Epithelial cell of prostate (primary cell): ENCODE results near the gene GDI1.
A peak's percentile ranks its signal among the peaks of the same experiment; 100 is the strongest.

Source experiments
- DNase-seq: peaks from one replicate; pipeline ENCODE4 v3.0.0-alpha.2; 2011; ENCODE audit warnings: low read depth, low spot score
- H3K27ac ChIP-seq: fragments of 450-650 bp; 2 replicates; pipeline ENCODE4 v1.5.1; 2017; ENCODE audit warnings: mild to moderate bottlenecking

Gene GDI1

GRCh38 chrX:154473683-154474082 is 36.7 kb downstream of the GDI1 start:
- no peak for DNase-seq
- H3K27ac ChIP-seq, result no peak overlapping the region

DNA sequence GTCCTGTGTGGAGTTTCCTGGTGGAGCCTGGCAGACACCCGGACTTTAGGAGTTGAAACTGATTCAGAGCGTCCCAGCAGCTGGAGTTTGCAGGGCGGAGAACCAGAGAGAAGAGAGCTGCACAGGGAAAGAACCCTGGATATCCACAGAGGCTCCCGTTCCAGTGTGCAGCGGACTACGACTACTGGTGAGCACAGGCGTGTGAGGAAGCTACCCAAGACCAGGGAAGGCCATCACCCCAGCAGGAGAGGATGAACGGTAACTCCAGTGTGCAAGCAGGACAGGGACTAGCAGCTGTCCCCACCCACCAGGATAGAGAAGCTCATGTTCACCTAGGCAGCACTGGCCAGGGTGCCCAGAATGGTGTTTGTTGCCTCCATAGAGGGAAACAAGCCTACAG is 39.9 kb downstream of the GDI1 start:
- no peak overlapping the region for H3K27ac ChIP-seq
- no peak for DNase-seq

- no peak overlapping the region for H3K27ac ChIP-seq
- DNase-seq, result no peak
Measured at GRCh38 chrX:154477891-154478477, 41.0 kb downstream of the GDI1 start.

- no peak for DNase-seq
- no peak within 1 kb of the TSS for H3K27ac ChIP-seq
Measured at GRCh38 chrX:154478728-154479622, 42.0 kb downstream of the GDI1 start, which contains the start of gene LAGE3. Gene LAGE3, minus strand, starts transcription at chrX:154479281. Its CDS starts 366 bp downstream, at chrX:154478915.

DNA sequence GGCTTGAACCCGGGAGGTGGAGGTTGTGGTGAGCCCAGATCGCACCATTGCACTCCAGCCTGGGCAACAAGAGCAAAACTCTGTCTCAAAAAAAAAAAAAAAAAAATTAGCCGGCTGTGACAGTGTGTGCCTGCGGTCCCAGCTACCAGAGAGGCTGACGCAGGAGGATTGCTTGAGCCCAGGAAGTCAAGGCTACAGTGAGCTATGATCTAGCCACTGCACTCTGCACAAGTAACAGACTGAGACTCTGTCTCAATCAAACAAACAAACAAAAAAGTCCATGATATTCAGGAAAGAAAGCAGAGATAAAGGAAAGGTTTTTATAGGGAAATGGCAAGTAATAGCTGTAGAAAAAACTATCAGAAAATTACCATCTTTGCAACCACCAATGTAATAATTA is 44.2 kb downstream of the GDI1 start:
- H3K27ac ChIP-seq, result no peak overlapping the region
- DNase-seq, result no peak

DNA sequence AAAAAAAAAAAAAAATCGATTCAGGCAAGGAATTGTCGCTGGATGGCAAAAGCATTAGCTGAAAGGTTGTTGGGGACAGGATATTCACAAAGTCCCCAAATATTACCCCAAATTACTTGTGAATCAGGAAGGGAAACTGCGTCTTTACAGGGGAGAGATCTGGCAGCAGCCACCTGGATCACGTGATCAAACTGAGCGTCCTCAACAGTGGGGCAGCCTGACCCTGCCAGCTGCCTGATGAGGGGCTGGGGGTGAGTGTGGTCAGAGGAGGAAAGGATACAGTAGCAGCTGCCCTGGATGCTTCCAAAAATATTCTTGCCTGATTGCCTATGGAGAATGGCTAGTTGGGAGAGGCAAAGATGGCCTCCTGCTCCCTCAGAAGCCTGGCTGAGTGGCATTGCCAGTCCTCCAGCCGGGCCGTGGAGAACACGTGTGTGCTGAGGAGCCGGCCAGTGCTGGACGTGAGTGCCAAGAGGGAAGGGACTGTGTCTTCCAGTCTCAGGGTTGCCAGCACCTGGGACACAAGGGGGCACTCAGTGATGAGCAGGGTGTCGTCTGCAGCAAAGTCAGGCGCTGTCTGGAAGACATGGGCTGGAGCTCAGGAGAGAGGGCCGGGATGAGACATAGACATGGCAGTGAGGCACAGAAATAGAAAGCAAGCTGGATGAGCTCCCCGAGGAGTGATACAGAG is 45.1 kb downstream of the GDI1 start:
- DNase-seq, result no peak
- H3K27ac ChIP-seq, result no peak overlapping the region

DNA sequence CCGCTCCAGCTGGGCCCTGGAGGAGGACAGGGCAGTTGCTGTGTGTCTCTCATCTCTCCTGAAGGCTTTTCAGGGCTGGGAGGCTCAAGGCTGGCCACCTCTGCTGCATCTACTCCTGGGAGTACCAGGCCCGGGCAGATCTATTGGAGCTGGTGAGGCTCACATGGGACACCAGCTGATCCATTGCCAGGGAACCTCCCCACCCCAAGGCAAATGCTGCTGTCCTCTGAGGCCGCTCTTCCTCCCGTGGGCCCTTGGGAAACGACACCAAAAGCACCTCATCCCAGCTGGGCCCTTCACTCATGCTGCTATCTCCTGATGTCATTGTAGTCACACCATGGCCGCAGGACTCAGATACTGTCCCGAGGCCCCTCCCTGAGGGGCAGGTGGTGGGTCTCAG is 45.8 kb downstream of the GDI1 start:
- H3K27ac ChIP-seq, result no peak overlapping the region
- DNase-seq, result no peak

DNA sequence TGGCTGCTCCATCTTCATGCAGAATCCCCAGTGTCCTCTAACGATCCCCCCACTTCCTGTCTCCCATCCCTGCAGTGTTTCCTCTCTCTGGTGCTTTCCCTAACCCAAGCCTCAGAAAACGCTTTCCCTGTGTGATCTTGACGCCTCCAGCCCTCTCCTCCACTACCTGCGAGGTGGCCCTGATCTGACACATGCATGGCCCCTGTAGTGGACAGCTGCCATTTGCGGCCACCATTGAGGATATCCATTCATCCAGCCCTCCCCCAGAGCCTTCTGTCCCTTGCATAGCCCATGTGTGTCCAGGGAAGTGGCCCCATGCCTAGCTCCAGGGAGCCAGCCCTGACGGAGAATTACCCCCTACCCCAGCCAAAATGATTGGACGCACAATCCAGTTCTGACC is 46.4 kb downstream of the GDI1 start:
- no peak for DNase-seq
- H3K27ac ChIP-seq, result no peak overlapping the region

DNA sequence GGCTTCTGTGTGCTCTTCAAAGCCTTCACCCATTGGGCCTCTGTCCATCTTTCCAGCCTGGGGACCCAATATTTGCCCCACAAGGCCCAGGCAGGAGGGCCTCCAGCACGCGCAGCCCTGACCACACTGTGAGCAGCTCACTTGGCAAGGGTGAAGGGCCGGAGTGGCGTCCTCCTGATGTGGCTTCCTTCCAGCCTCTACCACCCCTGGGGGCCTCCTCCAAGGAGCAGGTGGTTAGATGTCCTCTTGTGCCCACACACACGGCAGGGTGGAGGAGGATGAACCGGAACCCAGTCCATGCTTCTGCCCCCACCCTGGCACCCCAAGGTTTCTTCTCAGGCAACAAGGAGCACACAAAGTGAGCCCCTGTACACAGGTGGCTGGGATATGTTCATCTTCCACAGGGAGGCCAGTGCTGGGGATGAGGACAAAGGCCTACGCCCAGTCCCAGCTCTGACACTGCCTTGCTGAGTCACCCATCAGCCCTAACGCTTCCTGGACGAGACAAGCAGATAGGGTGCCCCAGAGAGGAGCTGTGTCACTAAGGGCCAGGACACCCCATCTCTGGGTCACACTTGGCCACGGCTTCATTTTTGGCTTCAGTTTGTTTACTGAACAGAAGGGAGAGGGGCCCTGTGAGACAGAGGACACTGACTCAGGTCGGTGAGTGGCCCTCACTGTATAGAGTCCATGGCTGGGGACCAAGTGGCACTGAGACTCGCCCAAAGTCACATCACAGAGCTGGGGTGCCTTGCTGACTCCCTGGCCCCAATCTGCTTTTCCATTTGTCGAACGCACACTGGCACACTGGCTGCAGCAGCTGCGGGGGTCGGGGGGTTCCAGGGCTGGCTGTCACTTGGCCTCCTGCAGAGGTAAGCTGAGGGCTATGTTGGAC is 47.5 kb downstream of the GDI1 start:
- no peak for DNase-seq
- no peak overlapping the region for H3K27ac ChIP-seq

DNA sequence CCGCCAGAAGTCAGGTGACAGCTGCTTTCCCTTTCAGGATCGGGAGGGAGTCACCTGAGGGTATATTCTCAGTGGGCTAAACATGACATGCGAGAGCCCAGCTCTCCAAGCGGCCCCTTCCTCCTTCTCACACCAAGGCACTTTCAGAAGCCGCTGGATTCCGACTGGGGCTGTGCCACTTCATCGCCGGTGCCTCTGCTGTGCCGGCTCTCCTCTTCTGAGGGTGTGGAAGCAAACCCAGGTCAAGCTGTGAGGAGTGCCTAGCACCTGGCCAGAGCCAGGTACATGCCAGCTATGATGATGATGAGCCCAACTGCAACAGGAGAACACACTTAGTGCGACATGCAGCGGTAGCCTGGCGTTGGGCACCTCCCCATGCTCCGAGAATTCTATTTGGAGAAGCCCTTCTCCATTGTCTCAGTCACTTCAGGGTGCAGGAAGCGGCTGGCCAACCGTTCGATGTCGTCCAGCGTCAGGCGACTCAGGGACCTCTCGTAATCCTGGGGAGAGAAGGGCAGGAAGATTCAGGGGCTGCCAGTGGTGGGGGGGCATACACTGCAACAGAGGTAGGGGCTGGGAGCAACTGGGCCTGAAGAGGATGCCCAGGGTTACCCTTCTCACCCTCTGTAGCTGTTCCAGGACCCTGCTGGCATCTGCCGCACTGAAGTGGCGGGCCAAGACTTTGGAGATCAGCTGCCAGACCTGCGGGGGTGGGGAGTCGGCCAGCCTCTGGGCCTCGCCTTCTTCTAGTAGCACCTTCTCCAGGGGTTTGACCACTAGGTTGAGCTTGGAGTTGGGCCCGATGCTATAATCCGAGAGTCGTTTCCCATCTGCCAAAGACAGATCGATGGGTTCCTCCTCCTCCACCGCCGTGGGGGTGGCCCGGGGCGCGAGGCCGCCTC is 48.4 kb downstream of the GDI1 start:
- H3K27ac ChIP-seq, result peak overlapping the region; percentile 65
- no peak for DNase-seq

GRCh38 chrX:154486052-154486395 is 49.1 kb downstream of the GDI1 start:
- peak overlapping the region; percentile 65 for H3K27ac ChIP-seq
- DNase-seq, result no peak

DNA sequence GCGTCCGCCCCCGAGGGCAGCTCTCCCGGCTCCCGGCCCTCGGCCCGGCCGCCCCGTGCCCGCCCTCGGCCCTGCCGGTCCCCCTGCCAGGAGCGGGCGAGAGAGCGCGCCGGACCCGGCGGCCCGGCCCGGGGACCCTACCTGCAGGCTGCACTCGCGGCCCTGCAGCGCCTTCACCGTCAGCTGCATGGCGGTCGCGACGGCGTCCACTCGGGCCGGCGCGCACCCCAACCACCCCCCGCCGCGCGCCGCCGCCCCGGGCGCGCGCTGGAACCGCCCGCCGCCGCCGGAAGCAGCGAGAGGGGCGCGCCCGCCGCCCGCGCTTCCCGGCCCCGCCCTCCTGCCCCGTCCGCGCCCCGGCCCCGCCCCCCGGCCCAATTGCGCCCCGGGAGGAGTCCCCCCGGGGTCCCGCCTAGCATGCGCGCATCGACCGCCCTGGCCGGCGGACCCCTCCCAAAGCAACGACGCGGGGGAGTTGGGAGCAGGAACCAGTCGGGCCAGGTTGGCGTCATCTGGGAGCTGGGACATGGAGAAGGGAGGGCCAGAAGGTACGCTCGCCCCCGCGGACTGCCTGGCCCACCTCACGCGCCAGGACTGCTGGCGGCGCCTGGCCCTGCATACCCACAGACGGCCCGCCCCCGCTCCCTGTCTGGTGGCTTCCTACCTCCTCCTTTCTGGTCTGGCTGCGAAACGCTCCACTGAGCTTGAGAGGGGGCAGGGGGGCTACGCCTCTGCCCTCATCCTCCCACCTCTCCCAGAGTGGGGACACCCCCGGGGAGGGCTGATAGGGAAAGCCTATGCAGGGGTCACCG is 49.6 kb downstream of the GDI1 start, which contains the start of gene UBL4A:
UBL4A (minus strand) TSS at position 220 of the 812 bp plus-strand sequence; CDS start at position 189, 31 bp downstream.
- DNase-seq, result no peak
- H3K27ac ChIP-seq, result peak within 1 kb of the TSS; percentile 65

DNA sequence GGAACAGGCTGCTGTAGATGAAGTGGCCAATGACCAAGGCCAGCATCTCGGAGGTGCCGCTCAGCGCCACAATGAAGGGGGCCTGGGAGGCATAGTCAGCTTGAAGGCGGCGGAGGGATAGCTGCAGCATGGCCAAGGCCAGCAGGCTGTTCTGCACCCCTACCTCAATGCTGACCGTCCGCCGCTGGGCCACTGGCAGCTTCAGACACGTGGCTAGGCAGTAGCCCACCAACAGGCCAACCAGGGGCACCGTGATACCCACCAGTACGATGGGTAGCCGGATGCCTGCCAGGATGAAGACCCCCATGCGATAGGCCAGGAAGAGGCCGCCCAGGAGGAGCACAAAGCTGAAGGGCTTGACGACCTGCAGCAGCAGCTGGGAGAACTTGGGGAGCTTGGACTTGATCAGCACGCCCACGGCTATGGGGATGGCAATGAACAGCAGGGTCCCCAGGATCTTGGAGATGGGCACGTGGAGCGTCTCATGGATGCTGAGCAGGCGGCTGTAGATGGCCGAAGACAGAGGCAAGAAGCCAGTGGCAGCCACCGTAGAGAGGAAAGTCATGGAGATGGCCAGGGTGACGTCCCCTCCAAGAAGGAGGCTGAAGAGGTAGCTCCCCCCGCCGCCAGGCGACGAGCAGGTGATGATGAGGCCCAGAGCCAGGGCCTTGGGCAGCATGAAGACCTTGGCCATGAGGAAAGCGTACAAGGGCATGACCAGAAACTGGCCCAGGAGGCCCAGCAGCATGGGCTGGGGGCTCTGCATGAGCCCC is 50.8 kb downstream of the GDI1 start:
- DNase-seq, result no peak
- no peak overlapping the region for H3K27ac ChIP-seq

DNA sequence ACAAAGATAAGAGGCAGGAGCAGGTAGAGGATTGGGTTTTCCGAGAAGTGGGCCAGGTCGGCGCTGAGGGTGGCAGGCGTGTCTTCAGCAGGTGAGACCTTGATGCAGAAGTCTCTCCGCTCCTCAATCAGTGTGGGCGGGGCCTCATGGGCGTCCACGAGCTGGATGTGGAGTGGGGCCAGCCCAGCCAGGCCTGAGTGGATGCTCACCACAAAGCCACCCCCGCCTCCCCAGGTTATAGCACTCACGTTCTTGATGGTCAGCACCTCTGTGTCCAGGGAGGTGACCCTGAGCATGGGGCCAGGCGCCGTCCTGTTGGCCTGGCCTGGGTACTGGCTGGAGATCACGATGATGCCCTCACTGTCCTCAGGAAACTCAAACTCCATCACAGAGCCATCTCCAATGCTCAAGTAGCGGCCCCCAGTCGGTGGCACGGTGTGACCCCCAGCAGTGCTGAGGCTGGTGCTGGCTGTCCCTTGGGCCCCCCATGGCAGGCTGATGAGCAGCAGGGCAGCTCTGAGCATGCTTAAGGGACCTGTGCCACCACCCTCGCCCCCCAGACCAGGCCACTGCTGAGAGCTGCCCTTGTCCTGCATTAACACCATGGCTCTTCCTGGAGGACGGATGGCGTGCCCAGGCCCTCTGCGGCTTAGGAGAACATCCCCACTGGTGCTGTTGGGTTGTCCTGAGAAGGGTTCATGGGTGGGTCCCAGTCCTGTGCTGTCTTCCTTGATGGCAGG is 51.6 kb downstream of the GDI1 start:
- no peak overlapping the region for H3K27ac ChIP-seq
- no peak for DNase-seq

- no peak for DNase-seq
- H3K27ac ChIP-seq, result peak overlapping the region; percentile 71
Measured at GRCh38 chrX:154489182-154489581, 52.2 kb downstream of the GDI1 start.

DNA sequence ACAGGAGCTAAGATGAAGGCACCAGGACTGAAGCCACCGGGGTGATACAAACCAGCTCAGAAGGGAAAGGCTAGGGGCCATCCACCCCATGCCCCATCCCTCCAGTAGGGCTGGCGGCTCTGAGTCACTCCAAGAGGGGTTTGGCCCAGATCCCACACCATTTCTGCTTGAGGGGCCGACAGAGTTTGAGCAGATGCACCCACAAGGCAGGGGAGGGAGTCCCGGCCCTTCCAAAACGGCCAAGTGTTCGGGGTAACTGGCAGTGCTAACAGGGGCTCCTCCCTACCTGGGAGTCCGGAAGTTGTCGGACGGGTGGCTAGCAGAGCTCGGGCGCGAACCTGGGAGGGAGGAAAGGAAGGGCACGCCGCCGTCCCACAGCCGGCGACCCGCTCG is 53.1 kb downstream of the GDI1 start:
- H3K27ac ChIP-seq, result peak overlapping the region; percentile 71
- DNase-seq, result no peak
